B cell (primary cell): Measurements from ENCODE around the gene FAM25A. TPM values are rescaled to one million over a fixed set of nuclear protein-coding genes. Genes with fewer than 3 reads are reported as not detected.

Experiments used
- ATAC-seq: fragments of 200-7000 bp; cut with Tn5 transposase; one replicate; pipeline ENCODE4 v1.10.0; 2021; ENCODE audit warnings: low read depth, mild to moderate bottlenecking, moderate number of reproducible peaks, moderate library complexity
- CTCF ChIA-PET: fragments of 350-600 bp; sonication (Branson Sonifier 250); formaldehyde crosslinking; loops from one replicate; lab custom pipeline; 2021; ENCODE audit warnings: antibody characterized with exemption, inconsistent platforms; lab: Charles Lee
- POLR2A ChIA-PET: fragments of 350-600 bp; sonication (Branson Sonifier 250); formaldehyde crosslinking; loops from one replicate; lab custom pipeline; 2021; ENCODE audit warnings: antibody characterized with exemption; lab: Charles Lee
- DNase-seq: peaks from one replicate; pipeline ENCODE4 v3.0.0; 2013
- H2AFZ ChIP-seq: 2 replicates; pipeline ENCODE4 v1.6.1; 2012; ENCODE audit warnings: mild to moderate bottlenecking, low read depth, low read length; ENCODE audit not compliant: insufficient read depth, poor library complexity, severe bottlenecking
- H3K27ac ChIP-seq, 2 donors: 1 replicate in 1 of 2; 2 replicates in 1 of 2; pipeline ENCODE4 v1.5.1; 2012 to 2013; ENCODE audit warnings: low read length in 2 of 2, mild to moderate bottlenecking in 2 of 2, moderate library complexity in 1 of 2
- H3K27me3 ChIP-seq, 4 experiments: fragments of 200-600 bp in 1 of 4; sonication (generic) in 1 of 4; replicated peaks in 1 of 4; 1 replicate in 2 of 4; 2 replicates in 2 of 4; pipeline versions ENCODE4 v1.6.1 to v1.7.0; 2013 to 2016; ENCODE audit warnings: low read length in 3 of 4, mild to moderate bottlenecking in 2 of 4, mixed read lengths in 1 of 4, moderate library complexity in 1 of 4; ENCODE audit not compliant: insufficient read depth in 4 of 4, control insufficient read depth in 3 of 4; ENCODE audit errors: control extremely low read depth in 1 of 4
- H3K36me3 ChIP-seq, 2 experiments: replicated peaks in 1 of 2; 1 replicate in 1 of 2; 2 replicates in 1 of 2; pipeline versions ENCODE4 v1.6.1 to v1.7.1; 2013; ENCODE audit warnings: low read length in 1 of 2; ENCODE audit not compliant: insufficient read depth in 2 of 2, control insufficient read depth in 1 of 2; ENCODE audit errors: control extremely low read depth in 1 of 2, extremely low read depth in 1 of 2
- H3K4me1 ChIP-seq, 2 donors: fragments of 200-600 bp in 1 of 2; sonication (generic) in 1 of 2; 1 replicate in 1 of 2; 2 replicates in 1 of 2; pipeline versions ENCODE4 v1.5.1 to v1.6.1; 2013 to 2017; ENCODE audit warnings: low read length in 2 of 2; ENCODE audit not compliant: control insufficient read depth in 2 of 2, insufficient read depth in 2 of 2
- H3K4me2 ChIP-seq: replicated peaks from 2 replicates; pipeline ENCODE3; 2012; ENCODE audit warnings: mild to moderate bottlenecking, low read depth, low read length; ENCODE audit not compliant: poor library complexity, severe bottlenecking
- H3K4me3 ChIP-seq, 5 experiments: fragments of 200-600 bp in 1 of 5; sonication (generic) in 1 of 5; 1 replicate in 3 of 5; 2 replicates in 2 of 5; pipeline versions ENCODE4 v1.5.1 to v1.7.0; 2011 to 2016; ENCODE audit warnings: low read length in 4 of 5, mild to moderate bottlenecking in 4 of 5, low read depth in 2 of 5, control low read depth in 1 of 5, moderate library complexity in 1 of 5; ENCODE audit not compliant: insufficient read depth in 1 of 5; ENCODE audit errors: control extremely low read depth in 1 of 5, extremely low read depth in 1 of 5
- H3K79me2 ChIP-seq: fragments of 200-600 bp; sonication (generic); one replicate; pipeline ENCODE4 v1.6.0; 2016; ENCODE audit warnings: low read length; ENCODE audit not compliant: control insufficient read depth, insufficient read depth
- H3K9ac ChIP-seq: fragments of 200-600 bp; sonication (generic); 2 replicates; pipeline ENCODE4 v1.6.1; 2017; ENCODE audit warnings: mild to moderate bottlenecking, low read length, moderate library complexity
- H3K9me3 ChIP-seq, 3 donors: one replicate each; pipeline versions ENCODE4 v1.6.1 to v1.7.1; 2013; ENCODE audit warnings: low read length in 2 of 3; ENCODE audit not compliant: control insufficient read depth in 2 of 3, insufficient read depth in 1 of 3; ENCODE audit errors: control extremely low read depth in 1 of 3
- H4K20me1 ChIP-seq: 2 replicates; pipeline ENCODE4 v1.6.0; 2012; ENCODE audit warnings: mild to moderate bottlenecking, low read length; ENCODE audit not compliant: insufficient read depth, control insufficient read depth, poor library complexity, severe bottlenecking
- H3K27ac Mint-ChIP-seq: one replicate; pipeline ENCODE4 v1.8.0; 2021; ENCODE audit warnings: mixed read lengths
- H3K27me3 Mint-ChIP-seq: one replicate; pipeline ENCODE4 v1.8.0; 2021; ENCODE audit warnings: mixed read lengths
- H3K4me1 Mint-ChIP-seq: one replicate; pipeline ENCODE4 v1.8.0; 2021; ENCODE audit warnings: mixed read lengths
- H3K4me3 Mint-ChIP-seq: one replicate; pipeline ENCODE4 v1.8.0; 2021; ENCODE audit warnings: mixed read lengths
- H3K9me3 Mint-ChIP-seq: one replicate; pipeline ENCODE4 v1.8.0; 2022; ENCODE audit warnings: mixed read lengths; ENCODE audit not compliant: insufficient read depth
- CTCF ChIP-seq: fragments of 200-600 bp; IDR thresholded peaks from one replicate; pipeline ENCODE4 v1.8.0; 2022; ENCODE audit warnings: antibody characterized with exemption, mild to moderate bottlenecking
- EZH2 ChIP-seq: IDR thresholded peaks from 2 replicates; pipeline ENCODE4 v1.6.1; 2012; ENCODE audit warnings: borderline replicate concordance, low read depth, mild to moderate bottlenecking, moderate library complexity, low read length; ENCODE audit not compliant: insufficient read depth, poor library complexity, severe bottlenecking
- WGBS: methylation state at CpG from one replicate; pipeline ENCODE4 v1.1.5; 2013; ENCODE audit warnings: missing lambda C conversion rate; ENCODE audit not compliant: insufficient coverage; 5-methylcytosine and 5-hydroxymethylcytosine counted together
- intact Hi-C: fragments of 100-400 bp; cut with micrococcal nuclease; formaldehyde crosslinking; loops from one replicate; pipeline ENCODE4 v1.10.0; 2022
- polyA plus RNA-seq: library from polyadenylated mRNA; depleted of rRNA; stranded (reverse); fragments of >200 nt; gene quantifications from 2 replicates; pipeline ENCODE4 v1.2.3, GENCODE V29; 2012
- total RNA-seq, 2 donors: library from RNA; stranded (reverse); fragments of 120-200 nt in 1 of 2; gene quantifications; 1 replicate in 1 of 2; 2 replicates in 1 of 2; pipeline versions ENCODE4 v1.2.3 to v1.2.4, GENCODE V29; 2013 to 2022

Gene FAM25A
- total and polyA plus RNA-seq, 2 donors (not counting 1 experiment from before 2014, with no cell fraction given): not detected

- ChIA-PET POLR2A (no interaction called here), CTCF (no interaction called here)
- ATAC-seq (no peak), DNase-seq (no peak)
- Histone ChIP-seq H4K20me1 (no peaks in the 10 kb centered on the region), H3K4me3 (no peak overlapping the region), H3K4me2 (no peak overlapping the region), H3K79me2 (no peaks in the 10 kb centered on the region), H2AFZ (no peak overlapping the region), H3K27me3 (no peaks in the 10 kb centered on the region), H3K36me3 (peaks cover 12 to 77% of the 10 kb centered on the region in 2 experiments), H3K27ac (no peak overlapping the region), H3K4me1 (no peaks in the 10 kb centered on the region), H3K9me3 (no peaks in the 10 kb centered on the region), H3K9ac (no peak overlapping the region)
- Mint-ChIP-seq H3K27me3 (no peaks in the 10 kb centered on the region), H3K4me3 (no peak overlapping the region), H3K9me3 (no peaks in the 10 kb centered on the region), H3K4me1 (no peaks in the 10 kb centered on the region), H3K27ac (no peak overlapping the region)
- TF ChIP-seq CTCF: no peak
- no peak for TF ChIP-seq EZH2
- WGBS: 100% methylated on average over 3 of the region's 6 CpGs
- intact Hi-C loops: no loop called here
These were observed 40.3 kb downstream of the FAM25A start for GRCh38 chr10:87060280-87060928.

- H3K4me3 Mint-ChIP-seq: no peak overlapping the region
- Histone ChIP-seq H3K27me3 (no peaks in the 10 kb centered on the region), H3K79me2 (no peaks in the 10 kb centered on the region), H3K36me3 (peaks cover 24 to 82% of the 10 kb centered on the region in 2 experiments), H4K20me1 (no peaks in the 10 kb centered on the region), H3K27ac (no peak overlapping the region), H3K4me1 (no peaks in the 10 kb centered on the region), H3K9me3 (no peaks in the 10 kb centered on the region), H3K4me3 (no peak overlapping the region), H3K9ac (no peak overlapping the region), H2AFZ (no peak overlapping the region), H3K4me2 (no peak overlapping the region)
- ATAC-seq: no peak
- ChIA-PET POLR2A (no interaction called here), CTCF (interaction anchor here (0.7 kb wide), 1 partner anchor 1037 kb away, joined by 3 read pairs; no protein-coding TSS in a partner anchor)
- no peaks in the 10 kb centered on the region for H3K27me3 Mint-ChIP-seq
- intact Hi-C loops: no loop called here
- no peak for TF ChIP-seq CTCF
- TF ChIP-seq EZH2: no peak
- no peak overlapping the region for H3K27ac Mint-ChIP-seq
- H3K4me1 Mint-ChIP-seq: no peaks in the 10 kb centered on the region
- 100% methylated on average over 2 of the region's 5 CpGs for whole genome bisulfite sequencing
- no peaks in the 10 kb centered on the region for H3K9me3 Mint-ChIP-seq
- DNase-seq: no peak
These were observed 44.6 kb downstream of the FAM25A start for GRCh38 chr10:87064651-87065050.
